GM21737 (cell line): ENCODE measurements around the gene INCENP.

ENCODE experiments used
- ATAC-seq: cut with Tn5 transposase; IDR thresholded peaks from one replicate; pipeline ENCODE4 v1.9.1; 2021; ENCODE audit warnings: mild to moderate bottlenecking, moderate library complexity; ENCODE audit not compliant: unreplicated experiment

INCENP gene

DNA sequence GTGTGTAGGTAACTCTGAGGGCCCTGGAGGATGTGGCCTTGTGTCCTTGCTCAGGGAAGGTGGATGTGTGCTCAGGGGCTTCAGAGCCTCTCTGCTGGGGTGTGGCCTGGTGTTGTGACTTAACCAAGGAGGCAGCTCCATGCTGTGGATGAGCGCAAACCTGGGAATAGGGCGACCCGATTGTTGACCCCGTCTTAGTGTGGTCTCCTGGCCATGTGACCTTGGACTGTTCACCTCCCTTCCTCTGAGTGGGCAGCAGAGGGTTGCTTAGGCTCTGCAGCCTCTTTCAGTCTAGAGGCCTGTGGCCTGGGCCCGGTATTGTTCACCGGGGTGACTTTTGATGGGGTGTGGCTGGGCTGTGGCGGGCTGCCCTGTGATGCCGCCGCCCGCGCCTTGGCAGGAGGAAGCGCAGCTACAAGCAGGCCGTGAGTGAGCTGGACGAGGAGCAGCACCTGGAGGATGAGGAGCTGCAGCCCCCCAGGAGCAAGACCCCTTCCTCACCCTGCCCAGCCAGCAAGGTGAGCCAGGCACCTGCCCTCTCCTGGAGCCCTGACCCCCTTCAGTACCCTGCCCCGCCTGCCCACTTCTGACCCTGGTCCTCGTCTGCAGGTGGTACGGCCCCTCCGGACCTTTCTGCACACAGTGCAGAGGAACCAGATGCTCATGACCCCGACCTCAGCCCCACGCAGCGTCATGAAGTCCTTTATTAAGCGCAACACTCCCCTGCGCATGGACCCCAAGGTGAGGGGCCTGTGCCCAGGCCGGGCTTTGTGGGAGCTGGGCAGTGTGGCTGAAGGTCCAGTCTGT is 16.7 kb downstream of the INCENP start:
- ATAC-seq, result no peak

DNA sequence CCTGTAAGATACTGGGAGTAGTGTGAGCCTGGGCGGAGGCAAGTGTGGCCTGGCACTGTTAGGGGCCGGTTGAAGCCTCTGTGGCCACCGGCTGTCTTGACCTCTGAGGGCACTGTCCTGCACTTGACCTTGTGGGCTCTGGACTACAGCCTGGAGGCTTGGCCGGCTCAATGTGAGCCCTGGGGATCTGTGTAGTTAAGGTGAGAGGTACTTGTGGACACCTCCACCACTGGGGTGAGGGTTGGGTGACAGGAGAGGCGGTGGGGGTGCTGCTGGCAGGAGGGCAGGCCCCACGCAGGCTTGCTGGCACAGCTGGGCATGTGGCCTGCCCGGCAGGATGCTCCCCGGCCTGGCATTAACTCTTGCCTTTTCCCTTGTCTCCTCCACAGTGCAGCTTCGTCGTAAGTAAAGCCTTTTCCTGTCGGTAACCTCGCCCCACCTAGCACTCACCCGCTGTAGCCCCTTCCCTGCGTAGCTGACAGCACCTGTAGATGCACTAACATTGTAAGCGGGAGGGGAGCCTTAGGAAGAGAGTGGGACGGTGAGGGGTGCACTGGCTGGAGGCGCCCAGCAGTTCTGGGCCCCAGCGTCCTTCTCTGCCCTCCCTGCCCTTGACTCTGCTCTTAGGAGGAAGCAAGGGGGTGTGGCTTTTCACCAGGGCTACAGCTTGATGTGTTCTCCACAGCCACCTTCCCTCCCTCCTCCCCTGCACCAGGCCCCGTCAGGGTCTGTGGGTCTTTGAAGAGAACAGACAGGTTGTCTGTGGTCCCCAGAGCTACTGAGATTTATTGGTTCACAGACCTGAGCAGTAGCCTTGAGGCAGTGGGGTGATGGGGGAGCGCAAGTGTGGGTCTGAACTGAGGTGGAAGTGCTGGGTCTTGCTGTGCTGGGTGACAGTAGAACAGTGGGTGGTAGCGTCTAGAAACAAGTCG is 17.6 kb downstream of the INCENP start:
- ATAC-seq, result no peak

DNA sequence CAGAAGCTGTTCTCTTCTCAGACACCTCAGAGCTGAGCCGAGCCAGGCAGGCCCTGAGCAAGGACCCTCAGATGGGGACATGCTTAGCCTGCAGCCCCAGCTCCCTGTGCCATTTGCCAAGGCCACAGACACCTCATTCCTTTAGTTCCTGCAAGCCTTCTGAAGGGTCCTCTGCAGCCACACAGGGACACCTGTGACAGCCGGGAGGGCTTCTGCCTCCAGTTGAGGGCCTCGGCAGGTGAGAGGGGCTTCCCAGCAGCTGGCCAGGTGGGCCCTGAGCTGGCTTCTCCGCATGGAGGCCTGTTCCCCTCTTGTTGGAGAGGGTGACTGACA is 18.2 kb downstream of the INCENP start:
- no peak for ATAC-seq

DNA sequence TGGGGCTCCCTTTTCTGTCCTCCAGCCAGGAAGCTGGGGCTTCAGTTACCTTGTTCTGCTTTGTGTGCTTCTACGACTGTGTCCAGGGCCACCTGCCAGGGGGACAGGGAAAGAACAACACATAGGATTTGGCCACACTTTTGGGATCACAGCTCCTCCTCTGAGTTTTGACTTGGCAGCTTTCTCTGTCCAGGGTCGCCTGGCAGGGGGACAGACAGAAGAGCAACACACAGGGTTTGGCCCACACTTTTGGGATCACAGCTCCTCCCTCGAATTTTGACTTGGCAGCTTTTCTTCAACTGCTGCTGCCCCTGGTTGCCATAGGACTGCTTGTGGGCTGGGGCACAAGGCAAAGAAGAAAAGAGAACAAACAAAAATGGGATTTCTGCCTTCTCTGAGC is 19.1 kb downstream of the INCENP start:
- ATAC-seq, result no peak

DNA sequence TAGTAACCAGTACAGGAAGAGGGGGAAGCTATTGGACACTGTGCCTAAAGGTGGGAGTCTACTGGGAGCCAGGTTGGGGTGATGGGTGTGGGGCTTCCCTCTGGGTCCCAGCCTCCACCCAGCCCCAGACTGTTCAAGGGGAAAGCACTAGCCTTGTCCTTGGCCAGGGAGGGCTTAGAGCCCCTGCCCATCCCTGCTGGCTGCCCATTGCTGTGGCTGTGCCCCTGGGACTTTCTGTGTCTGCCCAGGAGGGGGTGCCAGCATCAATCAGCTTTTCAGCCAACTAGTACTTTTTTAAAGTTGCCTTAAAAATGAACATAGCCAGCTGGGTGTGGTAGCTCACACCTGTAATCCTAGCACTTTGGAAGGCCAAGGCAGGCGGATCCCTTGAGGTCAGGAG is 19.9 kb downstream of the INCENP start:
- no peak for ATAC-seq

DNA sequence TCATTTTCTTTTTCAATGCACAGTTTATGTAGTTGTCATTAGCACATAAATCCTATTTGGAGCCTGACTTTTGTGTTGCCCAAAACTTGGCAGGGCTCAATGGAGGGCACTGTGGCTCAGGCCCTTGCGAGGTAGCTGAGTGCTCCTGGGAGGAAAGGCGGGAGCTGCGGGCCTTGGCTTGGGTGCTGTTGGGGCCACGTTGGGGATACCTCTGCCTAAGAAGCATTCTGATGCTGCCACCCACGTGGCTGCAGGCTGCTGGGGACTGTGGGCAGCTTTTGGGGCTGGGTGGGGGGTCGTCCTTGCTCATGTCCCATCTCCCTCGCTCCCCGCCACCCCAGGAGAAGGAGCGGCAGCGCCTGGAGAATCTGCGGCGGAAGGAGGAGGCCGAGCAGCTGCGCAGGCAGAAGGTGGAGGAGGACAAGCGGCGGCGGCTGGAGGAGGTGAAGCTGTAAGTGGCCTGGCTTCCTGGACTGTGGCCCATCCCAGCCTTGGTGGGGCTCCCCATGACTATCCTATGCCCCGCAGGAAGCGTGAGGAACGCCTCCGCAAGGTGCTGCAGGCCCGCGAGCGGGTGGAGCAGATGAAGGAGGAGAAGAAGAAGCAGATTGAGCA is 20.9 kb downstream of the INCENP start:
- no peak for ATAC-seq

DNA sequence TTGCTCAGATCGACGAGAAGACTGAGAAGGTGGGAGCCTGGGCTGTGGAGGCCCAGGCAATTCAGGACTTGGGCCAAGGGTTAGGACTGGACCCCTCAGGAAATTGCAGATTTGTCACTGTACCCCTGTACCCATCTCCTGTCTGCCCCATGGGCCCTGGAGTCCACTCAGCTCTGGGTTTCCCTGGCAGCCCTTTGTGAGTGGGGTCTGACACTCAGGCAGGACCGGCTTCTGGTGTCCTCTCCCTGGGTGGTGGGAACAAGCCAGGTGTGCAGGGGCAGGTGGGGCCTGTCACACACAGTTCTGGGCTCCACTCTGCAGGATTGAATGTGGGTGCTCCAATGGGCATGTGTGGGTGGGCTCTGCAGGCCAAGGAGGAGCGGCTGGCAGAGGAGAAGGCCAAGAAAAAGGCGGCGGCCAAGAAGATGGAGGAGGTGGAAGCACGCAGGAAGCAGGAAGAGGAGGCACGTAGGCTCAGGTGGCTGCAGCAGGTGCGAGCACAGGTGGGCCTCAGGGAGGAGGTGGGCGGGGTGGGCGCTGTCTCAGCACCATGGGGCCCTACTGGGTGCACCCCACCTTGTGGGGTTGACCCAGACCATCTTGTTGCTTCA is 21.6 kb downstream of the INCENP start:
- ATAC-seq, result no peak

DNA sequence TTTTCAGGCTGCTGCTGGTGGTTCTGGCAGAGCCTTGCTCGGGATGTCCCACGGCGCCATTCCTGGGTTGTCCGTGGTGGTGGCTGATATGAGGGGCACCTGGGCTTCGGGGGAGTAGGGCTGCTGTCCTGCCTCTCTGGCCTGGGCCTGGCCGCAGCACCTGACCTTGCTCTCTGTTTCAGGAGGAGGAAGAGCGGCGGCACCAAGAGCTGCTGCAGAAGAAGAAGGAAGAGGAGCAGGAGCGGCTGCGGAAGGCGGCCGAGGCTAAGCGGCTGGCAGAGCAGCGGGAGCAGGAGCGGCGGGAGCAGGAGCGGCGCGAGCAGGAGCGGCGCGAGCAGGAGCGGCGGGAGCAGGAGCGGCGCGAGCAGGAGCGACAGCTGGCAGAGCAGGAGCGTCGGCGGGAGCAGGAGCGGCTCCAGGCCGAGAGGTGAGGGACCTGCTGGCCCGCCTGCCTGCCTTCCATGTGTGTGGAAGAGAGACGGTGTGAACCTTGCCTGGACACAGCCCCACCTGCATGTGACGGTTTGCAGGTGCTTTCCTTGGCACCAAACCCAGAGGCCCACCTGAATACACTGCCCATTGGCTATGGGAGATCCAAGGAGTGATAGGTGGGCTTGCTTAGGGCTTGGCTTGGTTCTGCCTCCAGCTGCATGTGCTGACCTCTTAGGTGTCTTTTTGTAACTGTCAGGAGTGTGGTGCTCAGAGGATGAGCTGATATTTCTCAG is 22.8 kb downstream of the INCENP start:
- no peak for ATAC-seq

DNA sequence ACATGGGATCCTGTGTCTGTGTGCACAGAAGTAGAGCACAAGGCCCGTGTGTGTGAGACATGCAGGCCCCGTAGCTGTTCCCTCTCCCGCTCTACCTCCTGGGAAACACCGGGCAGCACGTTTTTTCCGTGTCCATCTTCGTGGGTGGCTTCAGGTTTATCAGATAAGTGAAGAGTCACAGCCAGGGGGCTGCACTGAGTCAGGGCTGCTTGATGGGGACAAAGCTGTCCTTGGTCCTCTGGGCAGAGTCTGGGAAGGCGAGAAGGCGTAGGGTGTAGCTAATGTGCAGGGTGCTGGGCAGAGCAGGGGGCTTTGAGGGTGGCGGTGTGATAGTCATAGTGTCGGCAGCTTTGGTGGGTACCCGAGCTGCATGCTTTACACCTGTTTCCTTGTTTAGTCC is 23.7 kb downstream of the INCENP start:
- no peak for ATAC-seq

DNA sequence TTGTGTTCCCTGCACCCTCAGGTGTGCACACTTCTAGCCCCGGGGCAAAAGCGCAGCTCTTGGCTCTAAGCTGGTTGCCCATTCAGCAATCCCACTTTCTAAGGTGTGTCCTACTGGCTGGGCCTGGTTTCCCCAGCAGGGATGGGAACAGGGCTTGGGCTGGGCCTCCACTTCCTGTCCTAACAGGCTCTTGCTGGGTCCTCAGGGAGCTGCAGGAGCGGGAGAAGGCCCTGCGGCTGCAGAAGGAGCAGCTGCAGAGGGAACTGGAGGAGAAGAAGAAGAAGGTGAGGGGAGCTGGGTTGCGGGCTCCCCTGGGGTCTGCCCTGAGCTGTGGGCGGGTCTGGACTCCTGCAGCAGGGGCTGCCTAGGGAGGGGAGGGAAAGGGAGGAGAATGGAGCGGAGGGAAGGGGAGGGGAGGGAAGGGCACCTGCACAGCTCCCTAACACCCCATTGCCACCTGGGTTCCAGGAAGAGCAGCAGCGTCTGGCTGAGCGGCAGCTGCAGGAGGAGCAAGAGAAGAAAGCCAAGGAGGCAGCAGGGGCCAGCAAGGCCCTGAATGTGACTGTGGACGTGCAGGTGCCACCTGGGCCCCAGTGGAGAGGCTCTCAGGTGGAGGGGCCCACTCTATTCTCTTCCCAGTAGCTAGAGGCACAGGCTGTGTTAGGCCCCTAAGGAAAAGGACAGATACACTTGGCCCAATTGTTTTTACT is 24.6 kb downstream of the INCENP start:
- no peak for ATAC-seq

DNA sequence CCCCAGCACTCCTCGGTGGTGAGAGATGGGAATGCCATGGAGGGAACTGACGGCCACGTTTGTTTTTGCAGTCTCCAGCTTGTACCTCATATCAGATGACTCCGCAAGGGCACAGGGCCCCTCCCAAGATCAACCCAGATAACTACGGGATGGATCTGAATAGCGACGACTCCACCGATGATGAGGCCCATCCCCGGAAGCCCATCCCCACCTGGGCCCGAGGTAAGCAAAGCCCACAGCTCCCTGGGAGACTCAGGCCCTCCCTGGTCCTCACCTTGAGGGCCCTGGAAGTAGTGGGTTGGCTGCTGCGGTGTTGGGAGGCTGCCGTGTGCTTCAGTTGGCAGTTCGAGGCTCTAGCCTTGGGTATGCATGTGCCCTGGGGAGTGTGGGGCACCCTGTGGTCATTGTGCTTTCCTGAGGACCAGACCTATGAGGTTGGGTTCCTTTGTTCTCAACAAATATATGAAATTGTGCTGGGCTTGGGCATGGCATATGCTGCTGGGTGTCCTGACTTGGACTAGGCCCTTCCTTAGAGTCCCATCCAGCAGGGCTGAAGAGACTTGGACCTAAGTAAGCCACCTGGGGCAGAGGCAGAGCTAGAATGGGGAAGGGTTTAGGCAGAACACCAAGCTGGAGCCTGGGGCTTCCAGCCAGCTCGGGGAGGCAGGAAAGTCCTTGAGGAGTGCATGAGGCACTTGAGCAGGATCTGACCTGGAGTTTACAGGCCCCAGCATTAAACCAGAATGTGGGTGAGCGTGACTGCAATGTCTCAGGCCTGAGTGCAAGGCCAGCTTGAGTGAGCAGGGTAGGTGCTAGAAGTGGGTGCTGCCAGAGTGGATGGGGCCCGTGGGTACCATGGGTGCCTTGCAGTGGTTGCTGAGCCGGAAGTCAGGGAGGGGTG is 26.4 kb downstream of the INCENP start:
- ATAC-seq, result no peak

DNA sequence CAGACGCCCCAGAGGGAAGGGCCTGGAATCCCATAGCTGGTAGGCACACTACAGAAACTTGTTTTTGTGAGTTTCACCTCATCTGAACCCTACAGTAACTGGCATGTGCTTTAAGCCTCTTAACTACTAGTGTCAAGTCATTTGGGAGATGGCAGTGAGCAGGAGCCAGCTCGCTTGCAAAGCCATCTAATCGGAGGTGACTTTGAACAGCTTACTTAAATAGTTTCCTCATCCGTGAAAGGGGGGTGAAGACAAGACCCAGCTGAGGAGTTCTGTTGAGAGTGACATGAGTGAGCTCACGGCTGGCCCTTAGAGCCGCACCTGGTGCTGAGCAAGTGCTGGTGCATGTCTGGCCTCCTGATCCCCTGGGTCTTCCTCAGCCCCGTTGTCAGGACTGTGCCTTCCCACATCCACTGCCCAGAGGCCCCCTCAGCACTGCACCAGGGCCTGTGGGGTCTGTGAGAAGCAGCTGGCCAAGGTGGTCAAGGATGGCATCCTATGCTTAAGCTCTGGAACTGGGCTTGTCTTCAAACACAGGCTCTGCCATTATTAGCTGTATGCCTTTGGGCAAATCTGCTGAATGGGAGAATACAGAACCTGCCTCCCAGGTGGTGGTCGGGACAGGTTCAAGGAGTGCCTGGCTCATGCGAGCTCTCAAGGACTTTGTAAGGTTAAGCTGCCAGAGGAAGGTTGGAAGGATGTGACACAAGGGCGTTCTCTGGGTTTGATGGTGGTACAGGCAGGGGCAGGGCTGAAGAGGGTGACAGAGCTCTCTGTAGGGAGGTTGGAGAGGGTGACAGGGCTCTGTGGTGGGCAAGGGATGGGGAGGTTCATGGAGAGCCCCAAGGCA is 27.3 kb downstream of the INCENP start:
- ATAC-seq, result no peak

DNA sequence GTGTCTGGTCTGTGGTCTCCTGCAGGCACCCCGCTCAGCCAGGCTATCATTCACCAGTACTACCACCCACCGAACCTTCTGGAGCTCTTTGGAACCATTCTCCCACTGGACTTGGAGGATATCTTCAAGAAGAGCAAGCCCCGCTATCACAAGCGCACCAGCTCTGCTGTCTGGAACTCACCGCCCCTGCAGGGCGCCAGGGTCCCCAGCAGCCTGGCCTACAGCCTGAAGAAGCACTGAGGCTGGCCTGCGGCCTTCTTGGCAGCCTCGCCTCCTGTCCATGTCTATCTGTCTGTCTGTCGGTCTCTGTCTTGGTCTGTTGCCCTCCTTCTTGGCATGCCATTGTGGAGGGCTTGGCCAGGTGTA is 27.9 kb downstream of the INCENP start:
- no peak for ATAC-seq

DNA sequence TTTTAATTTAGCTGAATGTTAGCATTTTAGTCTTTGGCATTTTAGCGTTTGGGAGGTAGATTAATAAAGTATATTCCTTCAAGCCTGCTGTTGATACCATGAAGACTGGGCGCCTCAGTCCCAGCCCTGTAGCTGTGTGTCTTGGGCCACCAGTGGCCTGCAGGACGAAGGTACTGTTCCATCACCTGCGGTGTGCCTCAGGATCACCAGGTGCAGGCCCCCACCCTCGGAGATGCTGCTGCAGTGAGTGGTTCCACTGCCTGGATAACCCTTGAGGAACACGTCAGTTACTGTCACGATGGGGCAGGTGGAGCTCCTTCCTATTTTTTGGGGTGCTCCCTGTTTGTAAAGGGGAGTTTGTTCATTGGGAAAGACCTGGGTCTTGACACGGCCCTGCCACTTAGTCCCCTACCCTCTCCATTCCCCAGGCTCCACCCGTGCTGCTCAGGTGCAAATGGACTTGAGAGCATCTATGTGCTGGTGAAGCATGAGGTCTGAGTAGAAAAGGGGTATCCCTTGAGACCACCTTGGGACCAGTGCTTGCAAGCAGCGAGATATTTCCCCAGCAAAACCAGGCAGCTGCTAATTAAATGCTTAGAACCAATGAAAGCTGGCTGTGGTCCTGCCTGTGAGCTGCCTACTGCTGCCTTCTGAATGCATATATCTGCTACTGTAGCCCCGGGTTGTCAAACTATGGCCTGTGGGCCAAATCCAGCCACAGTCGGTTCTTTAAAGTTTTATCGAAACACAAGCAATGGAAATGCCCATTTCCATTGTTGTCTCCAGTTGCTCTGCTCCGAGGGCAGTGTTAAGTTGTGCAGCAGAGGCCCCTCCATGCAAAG is 28.7 kb downstream of the INCENP start:
- ATAC-seq, result no peak

DNA sequence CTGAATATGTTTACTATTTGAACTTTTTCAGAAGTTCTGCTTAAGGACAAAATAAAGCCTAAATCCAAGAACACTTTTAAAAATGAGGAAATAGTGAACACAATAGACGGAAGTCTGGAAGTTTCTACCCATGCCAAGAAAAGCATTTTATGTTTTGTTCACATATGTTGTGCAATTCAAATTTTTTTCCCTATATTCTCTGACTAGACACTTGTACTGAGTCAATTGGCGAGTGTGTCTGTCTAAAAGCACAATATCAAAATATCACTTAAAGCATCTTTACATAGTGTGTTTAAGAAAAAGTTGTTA is 29.2 kb downstream of the INCENP start:
- ATAC-seq, result no peak

DNA sequence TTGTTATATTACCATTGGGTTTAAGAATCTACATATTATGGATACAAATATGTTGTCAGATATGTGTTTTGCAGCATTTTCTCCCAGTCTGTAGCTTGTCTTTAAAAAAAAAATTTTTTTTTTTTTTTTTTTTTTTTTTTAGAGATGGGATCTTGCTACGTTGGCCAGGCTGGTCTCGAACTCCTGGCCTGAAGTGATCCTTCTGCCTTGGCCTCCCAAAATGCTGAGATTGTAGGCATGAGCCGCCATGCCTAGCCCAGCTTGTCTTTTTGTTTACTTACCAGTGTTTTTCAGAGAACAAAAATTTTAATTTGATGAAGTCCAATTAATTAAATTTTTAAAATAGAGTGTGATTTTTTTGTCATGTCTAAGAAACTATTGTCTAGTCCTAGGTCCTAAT is 29.8 kb downstream of the INCENP start:
- ATAC-seq, result no peak

DNA sequence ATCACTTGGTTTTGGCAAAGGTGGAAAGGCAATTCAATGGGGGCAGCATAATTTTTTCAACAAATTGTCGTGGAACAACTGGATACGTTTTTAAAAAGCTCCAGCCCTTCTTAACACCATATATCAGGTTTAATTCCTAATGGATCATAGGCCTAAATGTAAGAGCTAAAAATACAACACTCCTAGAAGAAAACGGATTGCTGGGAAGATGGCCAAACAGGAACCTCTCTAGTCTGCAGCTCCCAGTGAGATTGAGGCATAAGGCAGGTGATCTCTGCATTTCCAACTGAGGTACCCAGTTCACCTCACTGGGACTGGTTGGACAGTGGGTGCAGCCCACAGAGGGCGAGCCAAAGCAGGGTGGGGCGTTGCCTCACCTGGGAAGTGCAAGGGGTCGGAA is 33.8 kb downstream of the INCENP start:
- no peak for ATAC-seq

DNA sequence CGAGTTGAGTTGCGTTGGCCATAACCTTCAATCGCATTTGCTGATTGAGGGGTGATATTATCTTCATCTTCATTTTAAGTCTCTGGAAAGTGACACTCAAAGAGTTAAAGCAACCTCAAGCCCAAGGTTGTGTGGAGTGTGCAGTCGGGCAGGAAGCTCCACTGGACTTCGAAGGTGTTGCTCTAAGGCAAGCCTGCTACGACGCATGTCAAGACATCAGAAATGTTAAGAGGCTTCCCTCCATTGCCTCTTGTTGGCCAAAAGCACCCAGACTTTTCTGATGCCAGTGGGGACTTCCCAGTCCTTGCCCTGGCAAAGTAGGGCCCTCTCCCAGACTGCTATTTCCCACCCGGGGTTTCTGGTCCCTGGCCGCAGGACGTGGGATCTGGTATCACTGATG is 42.6 kb downstream of the INCENP start:
- ATAC-seq, result no peak
